CD4-positive, alpha-beta T cell treated with Interleukin-6 at 100 ng/mL for 8 hours (primary cell): ENCODE results near the gene CRAMP1.
"Not testable (repeated sequence)": the region's sequence is repeated elsewhere in the genome, so short reads cannot be mapped to it uniquely, and the experiment has no call there.

Experiments
- DNase-seq: peaks from one replicate; pipeline ENCODE4 v3.0.0-alpha.2; 2020; ENCODE audit warnings: mixed read lengths, low spot score

Gene CRAMP1

DNA sequence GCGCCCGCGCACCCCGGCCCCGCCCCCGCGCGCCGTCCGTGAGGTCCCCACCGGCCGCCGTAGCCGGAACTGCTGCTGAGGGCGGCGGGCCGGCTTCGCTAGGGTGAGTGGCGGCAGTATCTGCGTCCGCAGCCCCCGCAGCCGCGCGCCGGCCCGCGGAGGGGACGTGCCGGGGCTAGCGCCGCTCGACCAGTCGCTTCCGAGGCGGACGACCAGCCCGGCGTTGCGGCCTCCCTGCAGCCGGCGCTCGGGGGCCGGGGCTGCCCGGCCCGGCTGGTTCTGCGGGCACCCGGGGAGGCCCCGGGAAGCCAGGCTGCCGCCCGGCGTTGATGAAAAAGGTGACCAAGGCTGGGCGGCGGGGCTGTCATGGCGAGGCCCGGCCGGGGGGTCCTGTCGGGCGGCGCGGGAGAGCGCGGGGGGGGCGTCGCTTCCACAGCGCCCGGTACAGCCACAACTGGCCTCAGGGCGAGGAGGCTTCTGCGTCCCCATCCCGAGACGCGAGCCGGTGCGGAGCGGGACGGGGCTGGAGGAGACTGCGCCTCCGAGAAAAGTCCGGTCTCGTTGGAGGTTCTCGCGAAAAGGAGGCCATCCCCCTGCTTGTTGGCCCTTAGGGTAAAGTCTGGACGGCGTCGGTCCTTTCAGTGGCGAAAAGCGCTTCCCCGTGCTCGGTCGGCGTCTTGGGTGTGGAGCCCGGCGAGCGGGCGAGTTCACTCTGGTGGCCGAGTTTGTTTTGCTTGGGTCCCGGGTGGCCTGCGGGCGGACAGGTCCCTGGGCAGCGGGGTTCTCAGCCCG, at the start of gene CRAMP1:
CRAMP1 (plus strand) TSS at position 41 of the 792 bp plus-strand sequence. CDS start 2,280 bp downstream, outside the sequence.
- no peak for DNase-seq

DNA sequence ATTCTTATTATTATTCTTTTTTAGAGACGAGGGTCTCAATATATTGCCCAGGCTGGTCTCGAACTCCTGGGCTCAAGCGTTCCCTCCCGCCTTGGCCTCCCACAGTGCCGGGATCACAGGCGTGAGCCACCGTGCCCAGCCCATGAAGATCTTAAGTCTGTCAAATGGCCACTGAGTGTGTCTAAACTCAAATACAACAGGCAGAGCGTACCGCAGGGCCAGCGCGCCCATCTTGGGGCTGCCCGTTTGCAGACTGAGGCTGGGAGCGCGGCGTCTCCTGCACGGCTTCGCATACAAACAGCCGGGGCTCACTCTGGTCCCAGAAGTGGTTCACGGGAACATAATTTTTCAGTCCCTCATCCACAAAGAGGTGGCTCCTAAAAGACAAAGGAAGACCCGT, 48.4 kb upstream of the CRAMP1 start:
- DNase-seq, result no peak

DNA sequence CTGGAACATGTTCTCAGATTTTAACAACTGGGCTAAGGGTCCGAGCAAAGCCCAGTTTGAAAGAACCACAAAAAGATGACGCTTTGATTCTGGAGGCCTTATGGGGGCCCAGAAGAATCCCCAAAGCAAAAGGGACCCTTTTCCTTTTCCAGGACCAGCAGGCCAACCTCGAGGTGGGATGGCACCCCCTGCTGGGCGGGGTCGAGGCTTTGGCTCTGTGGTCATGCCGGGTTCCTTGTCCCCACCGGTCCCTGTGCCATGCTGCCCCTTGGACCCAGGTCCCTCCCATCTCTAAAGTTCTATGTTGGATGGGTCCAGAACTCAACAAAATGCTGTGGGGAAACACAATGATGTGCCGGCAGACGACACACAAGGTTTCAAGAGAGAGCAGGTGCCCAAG, 47.8 kb upstream of the CRAMP1 start:
- no peak for DNase-seq

DNA sequence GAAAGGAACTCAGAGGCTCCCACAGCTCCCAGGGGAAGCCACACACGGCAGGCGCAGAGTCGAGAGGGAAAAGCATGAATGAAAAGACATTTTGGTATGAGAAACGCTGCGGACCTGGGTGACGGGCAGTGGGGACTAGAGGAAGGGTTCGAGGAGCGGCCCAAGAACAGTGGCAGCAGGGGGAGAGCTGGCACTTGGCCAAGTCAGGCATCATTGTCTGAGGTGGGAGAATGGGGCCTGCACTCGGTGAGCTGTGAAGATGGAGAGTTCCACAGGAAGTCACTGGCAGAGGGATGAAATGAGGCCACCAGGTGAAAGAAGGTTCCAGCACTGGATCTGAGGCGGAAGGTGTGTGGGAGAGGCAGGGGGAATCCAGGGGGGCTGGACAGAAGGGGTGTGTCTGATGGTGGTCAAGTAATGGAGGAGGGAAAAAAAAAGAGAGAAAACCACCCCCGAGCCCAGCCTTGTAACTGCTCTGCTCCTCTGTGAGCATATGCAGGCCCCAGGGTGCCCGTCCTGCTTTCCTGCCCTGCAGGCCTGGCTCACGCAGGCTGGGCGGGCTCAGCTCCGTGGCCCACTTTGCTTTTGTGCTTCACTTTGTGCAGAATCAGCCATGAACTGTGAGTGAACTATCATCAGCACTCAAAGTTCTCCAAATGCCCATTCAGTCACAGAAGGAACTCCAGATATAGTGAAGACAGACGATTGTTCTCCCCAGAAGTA, 46.9 kb upstream of the CRAMP1 start:
- no peak for DNase-seq

DNA sequence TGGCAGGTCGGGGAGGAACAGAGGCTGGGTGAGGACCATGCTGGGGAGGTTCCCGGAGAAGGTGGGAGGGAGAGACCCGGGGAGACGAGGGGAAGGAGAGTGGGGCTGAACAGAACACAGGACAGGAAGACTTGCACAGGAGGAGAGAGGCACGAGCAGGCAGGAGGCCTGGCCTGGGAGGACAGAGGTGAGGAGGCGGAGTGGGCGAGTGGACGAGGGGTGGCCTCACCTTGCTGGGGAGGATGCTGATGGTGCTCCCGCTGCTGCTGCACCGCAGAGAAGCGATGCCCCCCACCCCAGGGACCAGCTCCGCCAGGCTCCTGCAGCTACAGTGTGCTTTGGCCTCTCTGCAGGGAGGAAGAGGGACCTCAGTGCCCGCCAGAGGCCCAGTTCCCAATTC, 44.2 kb upstream of the CRAMP1 start:
- DNase-seq, result no peak

DNA sequence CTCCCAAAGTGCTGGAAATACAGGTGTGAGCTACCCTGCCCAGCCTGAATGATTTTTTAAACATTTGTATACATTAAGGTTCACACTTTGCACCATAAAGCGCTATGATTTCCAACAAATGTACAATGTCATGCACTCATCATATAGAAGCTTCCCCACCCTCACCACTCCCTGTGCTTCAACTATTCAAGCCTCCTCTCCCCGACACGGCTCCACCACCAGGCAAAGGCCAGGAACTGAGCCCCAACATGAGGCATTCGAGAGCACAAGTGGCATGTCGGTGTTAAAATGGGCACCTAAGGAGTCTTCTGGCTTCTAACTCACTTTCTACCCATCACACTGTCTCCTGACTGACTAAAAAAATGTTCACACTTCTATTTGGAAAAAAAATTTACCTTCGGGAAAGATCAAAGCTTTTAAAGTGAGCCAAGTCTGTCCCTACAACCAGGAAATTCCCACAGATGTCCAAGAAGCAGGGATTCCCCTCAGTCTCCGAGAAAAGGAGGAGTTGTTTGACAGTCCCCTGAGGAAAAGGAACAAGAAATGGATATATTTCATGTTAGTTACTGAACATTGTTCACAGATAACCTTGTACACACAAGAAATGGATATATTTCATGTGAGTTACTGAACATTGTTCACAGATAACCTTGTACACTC, 41.0 kb upstream of the CRAMP1 start:
- DNase-seq, result no peak

GRCh38 chr16:1572673-1573072, 39.5 kb upstream of the CRAMP1 start:
- DNase-seq, result no peak

GRCh38 chr16:1573301-1573700, 38.9 kb upstream of the CRAMP1 start:
- no peak for DNase-seq

DNA sequence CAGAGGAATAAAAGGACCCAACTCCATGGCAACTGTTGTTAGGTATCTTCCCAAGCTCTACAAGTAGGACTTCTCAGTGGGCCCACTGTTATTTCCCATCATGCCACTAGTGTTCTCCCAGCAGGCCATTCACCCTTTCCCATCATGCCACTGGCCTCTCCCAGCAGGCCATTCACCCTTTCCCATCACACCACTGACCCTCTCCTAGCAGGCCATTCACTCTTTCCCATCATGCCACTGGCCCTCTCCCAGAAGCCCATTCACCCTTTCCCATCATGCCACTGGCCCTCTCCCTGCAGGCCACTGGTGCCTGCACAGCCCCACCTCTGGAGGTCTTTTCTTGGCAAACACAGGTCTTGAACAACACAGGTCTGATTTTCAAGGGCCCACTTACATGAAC, 36.6 kb upstream of the CRAMP1 start:
- DNase-seq, result no peak

DNA sequence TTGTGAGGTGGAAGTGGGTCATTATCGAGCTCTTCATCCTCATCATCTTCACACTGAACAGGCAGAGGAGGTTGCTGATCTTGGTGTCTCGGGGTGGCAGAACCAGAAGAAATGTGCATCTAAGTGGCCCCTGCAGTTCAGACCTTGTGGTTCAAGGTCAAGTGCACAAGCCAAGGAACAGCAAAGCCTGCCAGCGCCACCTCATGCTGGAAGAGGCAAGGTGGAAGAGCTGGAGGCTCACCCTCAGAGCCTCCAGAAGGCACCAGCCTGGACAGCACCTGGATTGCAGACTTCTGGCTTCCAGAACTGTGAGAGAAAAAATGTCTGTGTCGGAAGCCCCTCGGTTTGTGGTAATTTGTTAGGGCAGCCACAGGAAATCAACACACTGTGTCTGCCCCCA, 32.9 kb upstream of the CRAMP1 start:
- no peak for DNase-seq

- no peak for DNase-seq
Observed at GRCh38 chr16:1580256-1580655, 31.9 kb upstream of the CRAMP1 start.

GRCh38 chr16:1580956-1581355, 31.2 kb upstream of the CRAMP1 start:
- no peak for DNase-seq

- no peak for DNase-seq
Observed at GRCh38 chr16:1581804-1582203, 30.4 kb upstream of the CRAMP1 start.

DNA sequence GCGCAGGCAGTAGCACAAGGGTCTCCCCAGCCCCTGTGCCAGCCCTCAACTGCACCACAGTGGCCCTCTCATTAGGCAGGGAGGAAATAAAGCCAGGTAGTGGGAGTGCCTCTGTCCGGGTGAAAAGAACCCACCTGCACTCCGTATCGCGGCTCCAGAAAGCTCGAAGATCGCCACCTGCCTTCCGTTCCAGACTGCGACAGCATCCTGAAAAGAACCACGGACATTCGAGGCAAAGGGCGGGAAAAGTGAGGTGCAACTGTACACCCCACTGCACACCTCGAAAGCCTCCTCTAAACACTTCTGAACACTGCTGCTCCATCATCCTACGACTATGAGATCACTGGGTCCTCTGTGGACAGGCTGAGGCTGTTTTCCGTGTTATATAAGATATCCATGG, 29.0 kb upstream of the CRAMP1 start:
- DNase-seq, result no peak

GRCh38 chr16:1584926-1585484, 27.2 kb upstream of the CRAMP1 start:
- no peak for DNase-seq

DNA sequence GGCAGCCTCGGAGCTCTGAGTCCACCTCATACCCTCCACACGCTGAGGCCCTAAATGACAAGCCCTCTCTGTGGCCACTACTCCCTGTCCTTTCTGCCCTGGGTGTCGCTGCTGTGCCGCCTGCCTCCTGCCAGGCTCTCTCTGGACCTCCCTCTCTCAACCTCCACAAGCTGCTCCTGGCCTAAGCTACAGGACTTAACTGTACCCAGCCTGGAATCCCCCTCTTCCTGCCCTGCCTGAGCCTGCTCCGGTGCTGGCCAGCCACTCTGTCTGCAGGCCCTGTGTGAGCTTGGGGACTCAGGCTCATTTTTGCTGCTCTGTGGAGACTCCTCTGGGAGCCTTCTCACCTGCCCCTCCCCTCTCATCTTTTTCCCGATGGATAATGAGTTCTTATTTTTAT, 21.8 kb upstream of the CRAMP1 start:
- DNase-seq, result no peak

DNA sequence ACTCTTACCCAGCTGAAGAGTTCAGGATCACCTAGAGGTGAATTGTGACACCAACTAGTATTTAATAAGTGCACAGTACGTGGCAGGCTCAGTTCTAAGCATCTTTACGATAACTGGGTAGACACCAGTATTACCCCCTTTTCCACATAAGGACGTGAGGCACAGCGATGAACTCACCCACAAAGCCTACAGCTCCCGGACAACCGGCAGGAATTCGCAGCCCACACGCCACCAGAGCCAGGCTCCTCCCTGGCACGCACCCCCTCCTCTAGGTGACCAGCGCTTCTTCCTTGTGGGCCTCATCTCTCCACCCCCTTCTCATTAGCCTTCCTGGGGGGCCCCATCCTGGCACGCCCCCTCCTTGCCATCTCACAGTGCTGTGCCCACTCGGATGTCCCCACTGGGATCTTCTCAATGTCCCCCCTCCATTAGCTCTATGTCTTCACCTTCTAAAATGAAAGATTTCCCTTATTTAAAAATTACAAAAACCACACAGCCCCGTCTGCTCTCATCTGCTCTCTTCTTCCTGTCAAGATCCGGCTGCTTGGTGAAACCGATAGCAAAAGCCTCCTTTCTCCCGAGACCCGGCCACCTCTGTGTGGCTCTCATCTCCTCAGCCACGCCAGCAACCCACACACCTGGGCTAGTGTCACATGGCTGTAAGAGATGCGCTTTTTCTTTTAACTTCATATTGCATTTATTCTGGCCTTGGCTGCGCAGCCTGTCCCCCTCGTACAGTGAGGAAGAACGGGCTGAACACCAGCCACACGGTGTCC, 21.0 kb upstream of the CRAMP1 start:
- DNase-seq, result no peak

DNA sequence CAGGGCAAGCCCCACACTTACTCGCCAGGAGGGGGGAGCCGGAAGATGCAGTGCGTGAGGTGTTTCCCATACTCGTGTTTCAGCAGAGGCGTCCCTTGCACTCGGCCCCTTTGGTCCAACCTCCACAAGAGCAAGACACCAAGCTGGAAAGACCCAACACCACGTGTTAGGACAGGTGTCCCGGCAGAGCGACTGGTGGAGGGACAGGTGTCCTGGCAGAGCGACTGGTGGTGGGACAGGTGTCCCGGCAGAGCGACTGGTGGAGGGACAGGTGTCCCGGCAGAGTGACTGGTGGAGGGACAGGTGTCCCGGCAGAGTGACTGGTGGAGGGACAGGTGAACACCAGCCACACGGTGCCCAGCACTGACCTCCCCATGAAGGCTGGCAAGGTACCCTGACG, 19.7 kb upstream of the CRAMP1 start:
- no peak for DNase-seq

GRCh38 chr16:1595511-1595910, 16.6 kb upstream of the CRAMP1 start:
- not testable (repeated sequence) for DNase-seq

GRCh38 chr16:1596516-1596915, 15.6 kb upstream of the CRAMP1 start:
- DNase-seq, result no peak

DNA sequence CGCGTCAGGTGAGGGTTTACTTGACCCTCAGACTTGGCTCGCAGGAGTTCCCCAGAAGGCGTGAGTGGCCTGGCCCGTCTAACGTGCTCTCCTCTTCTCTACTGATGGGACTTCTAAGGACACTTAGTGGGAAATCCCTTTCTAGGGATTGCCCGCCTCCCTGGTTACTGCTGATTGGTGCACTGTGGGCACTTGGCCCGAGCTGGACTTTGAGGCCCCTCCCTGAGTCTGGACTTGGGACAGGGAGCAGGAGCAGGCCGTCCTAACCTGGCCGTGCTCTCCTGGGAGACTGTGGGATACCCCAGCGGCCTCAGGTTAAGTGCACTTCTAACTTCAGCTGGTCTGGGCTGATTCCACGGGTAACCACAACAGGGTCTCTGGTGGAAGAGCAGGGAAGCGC, 15.0 kb upstream of the CRAMP1 start:
- DNase-seq, result no peak

GRCh38 chr16:1601031-1601430, 11.1 kb upstream of the CRAMP1 start:
- DNase-seq, result no peak
